ENCODE measurements around the gene CRPPA.
"Not testable (repeated sequence)": the region's sequence is repeated elsewhere in the genome, so short reads cannot be mapped to it uniquely, and the experiment has no call there.

- not testable (repeated sequence) for TF ChIP-seq CTCF (conservative IDR thresholded peaks at IDR 0.05; ENCODE audit: low read length); EZH2phosphoT487 (IDR thresholded peaks at IDR 0.05; ENCODE audit: borderline replicate concordance)
These were observed 38.2 kb downstream of the CRPPA start for GRCh38 chr7:16383103-16383502.
